Ureter (tissue), 1 donor: ENCODE data around the gene SHC3. TPM values are rescaled to one million over a fixed set of nuclear protein-coding genes. Genes with fewer than 3 reads are reported as not detected.
A peak's percentile ranks its signal among the peaks of the same experiment; 100 is the strongest.

Experiments used
- DNase-seq: peaks from one replicate; pipeline ENCODE4 v3.0.0-alpha.2; 2020; ENCODE audit warnings: low spot score
- total RNA-seq: library from RNA; stranded (reverse); gene quantifications from one replicate; pipeline ENCODE4 v1.2.4, GENCODE V29; 2023
- donor health status: DM: yes; HTN: yes; CAD: no.

SHC3 gene
- total RNA-seq, 1 donor from 2014 or later = 4.7 TPM

- no peak for DNase-seq
These were observed 24.4 kb downstream of the SHC3 start for GRCh38 chr9:89154218-89154617.

GRCh38 chr9:89153232-89154017 lies 25.2 kb downstream of the SHC3 start:
- no peak for DNase-seq

- DNase-seq = no peak
These were observed 28.9 kb downstream of the SHC3 start for GRCh38 chr9:89149726-89150125.

DNA sequence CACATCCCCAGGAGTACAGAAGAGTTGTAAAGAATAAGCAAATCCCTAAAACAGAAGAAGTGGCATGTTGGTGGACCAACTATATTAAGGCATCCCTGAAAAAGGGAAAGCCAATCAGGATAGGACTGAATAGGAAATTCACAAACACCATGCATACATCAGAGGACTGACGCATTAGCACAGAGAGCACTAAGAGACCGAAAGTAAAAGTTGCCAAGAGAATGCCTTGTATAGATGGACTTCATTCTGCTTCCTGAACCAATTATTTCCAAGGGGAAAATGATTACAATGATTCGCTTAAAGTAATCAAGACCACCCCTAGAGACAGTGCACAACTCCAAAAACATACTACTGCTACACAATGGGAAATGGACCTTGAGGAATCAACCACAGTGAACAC lies 33.5 kb downstream of the SHC3 start:
- DNase-seq = no peak

- no peak for DNase-seq
These were observed 34.4 kb downstream of the SHC3 start for GRCh38 chr9:89144238-89144637.

DNA sequence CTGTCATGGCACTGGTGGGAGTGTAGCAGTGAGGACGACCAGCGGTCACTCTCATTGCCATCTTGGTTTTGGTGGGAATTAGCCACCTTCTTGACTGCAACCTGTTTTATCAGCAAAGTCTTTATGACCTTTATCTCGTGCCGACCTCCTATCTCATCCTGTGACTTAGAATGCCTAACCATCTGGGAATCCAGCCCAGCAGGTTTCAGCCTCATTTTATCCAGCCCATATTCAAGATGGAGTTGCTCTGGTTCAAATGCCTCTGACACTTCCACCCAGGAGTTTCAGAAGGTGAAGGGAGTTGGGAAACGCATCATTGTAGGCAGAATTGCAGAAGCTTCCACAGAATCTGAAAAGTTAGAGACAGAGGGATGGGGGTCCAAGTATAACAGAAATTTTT lies 35.4 kb downstream of the SHC3 start:
- no peak for DNase-seq

- DNase-seq = no peak
These were observed 39.2 kb downstream of the SHC3 start for GRCh38 chr9:89139455-89139854.

GRCh38 chr9:89138463-89139390 lies 39.9 kb downstream of the SHC3 start:
- DNase-seq = no peak

- DNase-seq = peak; percentile 70
These were observed 40.8 kb downstream of the SHC3 start for GRCh38 chr9:89137542-89138462.

DNA sequence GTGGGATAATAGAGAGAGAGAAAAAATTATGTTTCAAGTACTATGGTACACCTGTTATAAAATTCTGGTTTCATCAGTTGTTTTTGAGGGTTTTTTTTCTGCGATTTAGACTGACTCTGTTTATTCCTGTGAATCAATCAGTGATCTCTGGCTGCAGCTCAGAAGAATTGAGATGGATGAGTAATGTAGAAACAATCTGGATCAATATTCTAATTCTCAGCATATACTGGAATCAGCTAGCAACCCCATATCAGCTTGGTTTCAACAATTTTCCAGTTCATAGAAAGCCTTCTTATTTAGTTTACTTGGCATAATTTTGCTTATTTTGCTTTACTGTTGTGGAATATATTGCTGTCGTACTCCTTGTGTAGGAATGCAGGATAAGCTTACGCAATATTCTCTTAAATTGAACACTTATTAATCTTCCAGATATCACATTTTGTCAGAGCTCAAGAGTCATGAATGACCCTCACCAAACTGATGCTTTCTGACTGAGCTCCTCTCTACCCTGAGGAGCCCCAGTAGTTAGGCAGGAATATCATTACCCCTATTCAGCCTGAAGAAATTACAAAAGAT lies 42.9 kb downstream of the SHC3 start:
- DNase-seq = no peak

- no peak for DNase-seq
These were observed 43.9 kb downstream of the SHC3 start for GRCh38 chr9:89134709-89135108.

- no peak for DNase-seq
These were observed 55.7 kb downstream of the SHC3 start for GRCh38 chr9:89122949-89123348.

DNA sequence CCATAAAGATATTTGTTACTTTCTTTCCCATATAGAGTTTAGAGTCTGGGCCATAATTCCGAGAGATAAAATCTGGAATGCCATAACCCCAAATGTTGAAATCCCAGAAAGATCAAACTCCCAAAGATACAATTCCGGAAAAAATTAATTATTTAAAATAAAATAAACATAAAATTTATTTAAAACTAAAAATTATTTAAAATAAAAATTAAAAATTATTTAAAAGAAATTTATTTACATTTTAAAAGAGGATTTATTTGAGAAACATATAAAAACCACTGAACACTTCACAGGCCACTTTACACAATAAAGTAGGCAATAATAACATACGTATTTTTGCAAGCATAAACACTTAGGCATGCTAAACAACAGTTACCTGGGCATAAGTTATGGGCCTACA lies 57.9 kb downstream of the SHC3 start:
- DNase-seq = no peak

- no peak for DNase-seq
These were observed 61.8 kb downstream of the SHC3 start for GRCh38 chr9:89116805-89117192.

DNA sequence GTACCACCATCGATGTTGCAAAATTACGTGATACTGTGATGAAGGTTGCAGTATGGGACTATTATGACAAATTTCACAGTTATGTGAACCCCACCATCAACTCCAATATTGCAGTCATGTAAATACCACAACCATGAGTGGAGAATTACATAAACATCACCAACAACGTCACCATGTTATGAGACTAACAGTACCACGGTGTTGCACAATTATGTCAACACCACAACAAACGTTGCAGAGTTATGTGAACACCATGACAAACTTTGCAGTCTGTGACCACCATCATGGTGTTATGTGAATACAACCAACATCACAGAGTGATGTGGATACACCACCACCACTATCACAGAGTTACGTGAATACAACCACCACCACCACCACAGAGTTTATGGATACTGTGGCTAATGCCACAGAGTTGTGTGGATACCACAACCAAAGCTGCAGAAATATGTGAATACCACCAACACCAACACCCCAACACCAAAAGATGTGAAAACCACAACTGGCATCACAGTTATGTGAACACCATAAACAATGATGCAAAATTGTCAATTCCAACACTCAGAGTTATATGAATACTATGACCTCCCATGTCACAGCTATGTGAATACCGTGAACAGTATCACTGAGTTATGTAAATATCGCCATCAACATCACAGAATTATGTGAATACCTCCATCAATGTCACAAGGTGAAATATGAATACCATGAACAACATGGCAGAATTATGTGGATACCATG lies 62.4 kb downstream of the SHC3 start:
- DNase-seq = no peak

DNA sequence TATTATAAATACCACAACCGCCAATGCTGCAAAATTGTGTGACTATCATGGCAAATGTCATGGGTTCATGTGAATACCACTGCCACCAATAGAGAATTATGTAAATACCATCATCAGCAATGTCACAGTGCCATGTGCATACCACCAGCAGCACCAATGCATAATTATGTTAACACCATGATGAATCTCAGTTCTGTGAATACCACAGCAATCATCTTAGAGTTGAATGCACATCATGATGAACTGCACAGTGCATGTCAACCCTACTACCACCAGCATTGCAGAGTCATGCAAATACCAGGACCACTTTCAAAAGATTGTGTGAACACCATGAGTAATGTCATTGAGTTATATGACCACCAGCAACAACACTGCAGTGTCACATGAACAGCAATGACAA lies 63.2 kb downstream of the SHC3 start:
- no peak for DNase-seq

DNA sequence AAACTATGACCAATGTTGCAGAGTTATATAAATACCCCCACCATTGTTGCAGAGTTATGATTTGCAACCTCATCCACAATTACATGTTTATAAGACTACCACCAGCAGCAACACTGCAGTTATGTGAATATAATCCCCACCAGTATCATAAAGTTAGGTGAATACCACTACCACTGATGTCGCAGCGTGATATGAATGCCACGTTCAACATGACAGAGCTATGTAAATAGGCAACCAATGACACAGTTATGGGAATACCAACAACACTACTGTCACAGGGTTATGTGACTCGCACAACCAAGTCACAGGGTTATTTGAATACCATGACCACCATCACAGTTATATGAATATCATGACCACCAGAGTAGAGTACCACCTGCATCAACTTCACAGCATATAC lies 63.9 kb downstream of the SHC3 start:
- no peak for DNase-seq

- no peak for DNase-seq
These were observed 64.8 kb downstream of the SHC3 start for GRCh38 chr9:89113851-89114250.

DNA sequence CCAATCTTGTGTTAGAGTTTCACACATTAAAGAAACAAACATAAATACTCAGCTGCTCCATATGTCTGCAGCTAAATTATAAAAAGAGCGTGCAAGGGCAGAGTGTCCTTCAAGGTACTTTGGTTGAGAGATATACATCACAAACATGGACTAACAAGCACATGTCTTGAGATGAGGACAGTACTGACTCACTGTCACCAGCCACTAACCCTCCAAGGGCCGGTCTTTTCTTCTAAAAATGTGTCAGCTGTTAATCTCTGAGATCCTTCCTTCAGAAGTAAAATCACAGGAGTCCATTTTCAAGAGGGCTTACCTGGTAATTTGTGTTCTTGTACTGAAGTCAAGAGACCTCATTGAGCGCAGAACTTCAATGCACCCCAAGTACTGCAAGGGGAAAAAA lies 66.4 kb downstream of the SHC3 start:
- DNase-seq = no peak

DNA sequence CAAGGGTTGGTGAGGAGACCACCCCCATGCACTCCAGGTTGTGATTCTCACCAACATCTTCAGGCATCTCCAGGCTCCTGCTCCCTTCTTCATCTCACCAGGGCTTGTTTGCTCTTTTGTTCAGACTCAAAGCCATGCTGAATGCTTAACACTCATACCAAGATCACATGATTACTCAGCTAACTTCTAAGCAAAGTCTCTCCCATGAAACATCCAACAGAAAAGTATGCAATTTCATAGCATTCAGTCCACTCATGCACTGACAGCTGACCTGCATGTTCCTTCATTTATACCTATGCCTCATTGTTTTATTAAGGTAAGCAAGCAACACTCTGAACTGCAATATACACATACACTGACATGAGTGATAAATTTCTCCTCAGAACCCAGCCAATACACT lies 69.0 kb downstream of the SHC3 start:
- no peak for DNase-seq

DNA sequence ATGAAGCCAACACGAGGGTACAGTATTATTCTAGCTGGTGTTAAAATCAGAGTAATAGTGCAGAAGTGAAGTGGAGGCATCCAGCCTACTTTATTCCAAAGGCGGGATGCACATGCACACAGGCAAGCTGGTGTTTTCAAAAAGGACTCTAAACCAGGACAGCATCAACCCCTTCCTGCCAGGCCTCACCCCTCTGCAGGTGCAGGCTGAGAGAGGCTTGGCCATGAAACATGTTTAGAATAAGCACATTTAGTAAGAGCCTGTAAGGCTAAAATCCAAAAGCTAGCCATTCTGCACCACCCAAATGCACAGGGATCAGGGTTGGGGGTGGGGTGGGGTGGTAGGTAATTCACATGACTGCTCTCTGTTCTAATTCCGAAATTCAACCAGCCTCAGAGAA lies 71.2 kb downstream of the SHC3 start:
- DNase-seq = no peak
